Peyer's patch (tissue), 4 donors: ENCODE data around the gene IGIP. TPM values are rescaled to one million over a fixed set of nuclear protein-coding genes. Genes with fewer than 3 reads are reported as not detected.

ENCODE experiments used
- DNase-seq, 3 donors: peaks; one replicate each; pipeline ENCODE4 v3.0.0-alpha.2; 2017 to 2019
- H3K27ac ChIP-seq, 4 donors: fragments of 200-600 bp; sonication (generic); one replicate each; pipeline ENCODE4 v1.5.1; 2016 to 2019
- H3K27me3 ChIP-seq, 2 donors: fragments of 200-600 bp; sonication (generic); one replicate each; pipeline ENCODE4 v1.5.1; 2019
- H3K36me3 ChIP-seq, 3 donors: fragments of 200-600 bp; sonication (generic); one replicate each; pipeline ENCODE4 v1.5.1; 2016 to 2019
- H3K4me1 ChIP-seq, 4 donors: fragments of 200-600 bp; sonication (generic); one replicate each; pipeline ENCODE4 v1.5.1; 2016 to 2019
- H3K4me3 ChIP-seq, 4 donors: fragments of 200-600 bp; sonication (generic); 1 replicate in 3 of 4; 2 replicates in 1 of 4; pipeline ENCODE4 v1.5.1; 2016 to 2019; ENCODE audit warnings: mild to moderate bottlenecking in 1 of 4
- H3K9me3 ChIP-seq, 4 donors: fragments of 200-600 bp; sonication (generic); one replicate each; pipeline ENCODE4 v1.5.1; 2016 to 2019; ENCODE audit warnings: mild to moderate bottlenecking in 1 of 4
- CTCF ChIP-seq, 6 experiments: fragments of 450-650 bp in 4 of 6; fragments of 200-600 bp in 2 of 6; sonication (generic) in 1 of 6; IDR thresholded peaks; one replicate each; pipeline ENCODE4 v1.5.1; 2017 to 2019; ENCODE audit warnings: antibody characterized with exemption in 6 of 6, mild to moderate bottlenecking in 3 of 6, moderate library complexity in 1 of 6
- POLR2A ChIP-seq, 2 donors: fragments of 450-650 bp; IDR thresholded peaks; one replicate each; pipeline ENCODE4 v1.5.1; 2017; ENCODE audit warnings: antibody characterized with exemption in 2 of 2, mild to moderate bottlenecking in 2 of 2, moderate library complexity in 2 of 2
- total RNA-seq, 4 donors: library from RNA; depleted of rRNA; stranded (reverse); fragments of >200 nt; gene quantifications; one replicate each; pipeline ENCODE4 v1.1.0, GENCODE V29; 2016

IGIP gene
- total RNA-seq, 4 donors from 2014 or later: 10.2 to 16.5 (median 12.4) TPM

- H3K27me3 ChIP-seq: no peaks in the 10 kb centered on the region
- H3K36me3 ChIP-seq: no peaks in the 10 kb centered on the region
- H3K4me3 ChIP-seq: peak overlapping the region; percentile 77 to 95 (median 88)
- no peak for DNase-seq
- TF ChIP-seq CTCF (IDR thresholded peaks at IDR 0.05): no peak
- no peak for TF ChIP-seq POLR2A (IDR thresholded peaks at IDR 0.05)
- H3K27ac ChIP-seq: peak overlapping the region in 3 of 4 donors; percentile 89 to 99 (median 91)
- no peaks in the 10 kb centered on the region for H3K9me3 ChIP-seq
- H3K4me1 ChIP-seq: peaks cover 0 to 36% (median 17%) of the 10 kb centered on the region in 4 donors
Measured at GRCh38 chr5:140115186-140115500, 10.6 kb upstream of the IGIP start.

- no peaks in the 10 kb centered on the region for H3K27me3 ChIP-seq
- H3K36me3 ChIP-seq: no peaks in the 10 kb centered on the region
- no peak overlapping the region for H3K27ac ChIP-seq
- DNase-seq: no peak
- peaks cover 0 to 36% (median 17%) of the 10 kb centered on the region in 4 donors for H3K4me1 ChIP-seq
- TF ChIP-seq POLR2A (IDR thresholded peaks at IDR 0.05): no peak
- TF ChIP-seq CTCF (IDR thresholded peaks at IDR 0.05): peak in 3 of 6 experiments; percentile 13 to 22 (median 21)
- H3K9me3 ChIP-seq: no peaks in the 10 kb centered on the region
- H3K4me3 ChIP-seq: peak overlapping the region in 1 of 4 donors; percentile 93
Measured at GRCh38 chr5:140116716-140117115, 9.0 kb upstream of the IGIP start.

- H3K4me1 ChIP-seq: peaks cover 0 to 32% (median 17%) of the 10 kb centered on the region in 4 donors
- H3K9me3 ChIP-seq: no peaks in the 10 kb centered on the region
- H3K4me3 ChIP-seq: no peak overlapping the region
- H3K27me3 ChIP-seq: no peaks in the 10 kb centered on the region
- no peak overlapping the region for H3K27ac ChIP-seq
- TF ChIP-seq CTCF (IDR thresholded peaks at IDR 0.05) (no peak), POLR2A (IDR thresholded peaks at IDR 0.05) (no peak)
- no peaks in the 10 kb centered on the region for H3K36me3 ChIP-seq
- no peak for DNase-seq
Measured at GRCh38 chr5:140117523-140117922, 8.2 kb upstream of the IGIP start.

- H3K9me3 ChIP-seq: no peaks in the 10 kb centered on the region
- H3K4me3 ChIP-seq: no peak overlapping the region
- no peak overlapping the region for H3K27ac ChIP-seq
- peaks cover 0 to 23% (median 9%) of the 10 kb centered on the region in 4 donors for H3K4me1 ChIP-seq
- TF ChIP-seq POLR2A (IDR thresholded peaks at IDR 0.05) (no peak), CTCF (IDR thresholded peaks at IDR 0.05) (no peak)
- no peaks in the 10 kb centered on the region for H3K36me3 ChIP-seq
- DNase-seq: no peak
- no peaks in the 10 kb centered on the region for H3K27me3 ChIP-seq
Measured at GRCh38 chr5:140118302-140118936, 7.3 kb upstream of the IGIP start.

GRCh38 chr5:140126315-140127012, 727 bp downstream of the IGIP start:
- Histone ChIP-seq H3K4me1 (peaks cover 0 to 4% (median 0%) of the 10 kb centered on the region in 4 donors), H3K27ac (no peak overlapping the region), H3K27me3 (no peaks in the 10 kb centered on the region), H3K4me3 (no peak overlapping the region), H3K9me3 (no peaks in the 10 kb centered on the region), H3K36me3 (no peaks in the 10 kb centered on the region)
- TF ChIP-seq POLR2A (IDR thresholded peaks at IDR 0.05) (no peak), CTCF (IDR thresholded peaks at IDR 0.05) (no peak)
- DNase-seq: no peak
